Keratinocyte (primary cell): ENCODE data around the gene DGKZ. TPM values are rescaled to one million over a fixed set of nuclear protein-coding genes. Genes with fewer than 3 reads are reported as not detected.

Experiments used
- DNase-seq: peaks from one replicate; pipeline ENCODE4 v3.0.0-alpha.2; 2011; ENCODE audit warnings: low read depth, missing footprints, low spot score
- FAIRE-seq: peaks from 2 replicates; lab custom pipeline; 2011; peaks lifted over from hg19 to GRCh38; lab: Jason Lieb, UNC
- H2AFZ ChIP-seq: 2 replicates; pipeline ENCODE4 v1.6.0; 2012; ENCODE audit warnings: low read length, control low read depth, inconsistent platforms; ENCODE audit not compliant: control insufficient read depth
- H3K27ac ChIP-seq: 2 replicates; pipeline ENCODE4 v1.5.1; 2011; ENCODE audit warnings: low read length; ENCODE audit not compliant: control insufficient read depth, insufficient read depth
- H3K27me3 ChIP-seq: 3 replicates; pipeline ENCODE4 v1.6.0; 2011; ENCODE audit warnings: low read length; ENCODE audit not compliant: control insufficient read depth, insufficient read depth; ENCODE audit errors: extremely low read depth
- H3K36me3 ChIP-seq, 2 experiments: 2 replicates in 1 of 2; 3 replicates in 1 of 2; pipeline ENCODE4 v1.5.1; 2011; ENCODE audit warnings: low read length in 2 of 2, mild to moderate bottlenecking in 1 of 2; ENCODE audit not compliant: control insufficient read depth in 2 of 2, insufficient read depth in 2 of 2; ENCODE audit errors: extremely low read depth in 1 of 2
- H3K4me1 ChIP-seq: 3 replicates; pipeline ENCODE4 v1.5.1; 2011; ENCODE audit warnings: low read length; ENCODE audit not compliant: control insufficient read depth, insufficient read depth; ENCODE audit errors: extremely low read depth
- H3K4me2 ChIP-seq: 3 replicates; pipeline ENCODE4 v1.6.0; 2011; ENCODE audit warnings: low read depth, low read length; ENCODE audit not compliant: control insufficient read depth, insufficient read depth; ENCODE audit errors: extremely low read depth
- H3K4me3 ChIP-seq, 3 experiments: fragments of 200-600 bp in 1 of 3; sonication (generic) in 1 of 3; 2 replicates in 2 of 3; 3 replicates in 1 of 3; pipeline ENCODE4 v1.5.1; 2011 to 2016; ENCODE audit warnings: low read length in 3 of 3, mild to moderate bottlenecking in 3 of 3, control low read depth in 2 of 3, inconsistent platforms in 1 of 3, low read depth in 1 of 3, mixed read lengths in 1 of 3, mixed run types in 1 of 3, moderate library complexity in 1 of 3; ENCODE audit not compliant: control insufficient read depth in 2 of 3, insufficient read depth in 2 of 3; ENCODE audit errors: extremely low read depth in 1 of 3
- H3K79me2 ChIP-seq: 2 replicates; pipeline ENCODE4 v1.6.0; 2012; ENCODE audit warnings: low read length; ENCODE audit not compliant: control insufficient read depth, insufficient read depth
- H3K9ac ChIP-seq: 3 replicates; pipeline ENCODE4 v1.6.0; 2011; ENCODE audit warnings: low read length; ENCODE audit not compliant: control insufficient read depth, insufficient read depth; ENCODE audit errors: extremely low read depth
- H3K9me1 ChIP-seq: 3 replicates; pipeline ENCODE4 v1.6.0; 2011; ENCODE audit warnings: low read length; ENCODE audit not compliant: control insufficient read depth, insufficient read depth; ENCODE audit errors: extremely low read depth
- H3K9me3 ChIP-seq: 2 replicates; pipeline ENCODE4 v1.5.1; 2012; ENCODE audit warnings: low read depth, low read length; ENCODE audit not compliant: control insufficient read depth
- H4K20me1 ChIP-seq: 3 replicates; pipeline ENCODE4 v1.6.0; 2011; ENCODE audit warnings: low read length; ENCODE audit not compliant: control insufficient read depth, insufficient read depth; ENCODE audit errors: extremely low read depth
- EZH2 ChIP-seq: IDR thresholded peaks from one replicate; pipeline ENCODE4 v1.6.1; 2012; ENCODE audit warnings: inconsistent platforms, mild to moderate bottlenecking, low read length, moderate library complexity
- dilution Hi-C: fragments of 300-500 bp; cut with MboI; formaldehyde crosslinking; loops from one replicate; pipeline ENCODE4 v1.7.0; 2020; ENCODE audit warnings: low sequenced_read_pairs; ENCODE audit not compliant: extremely low pct_ligation_motif_present
- polyA plus RNA-seq, 5 experiments: library from polyadenylated mRNA; depleted of rRNA in 3 of 5; stranded (reverse) in 3 of 5; stranded (forward) in 1 of 5; unstranded in 1 of 5; fragments of >200 nt; gene quantifications; 1 replicate in 1 of 5; 2 replicates in 3 of 5; 3 replicates in 1 of 5; pipeline versions ENCODE4 v1.2.1 to v1.2.3, GENCODE V29; 2011 to 2012; ENCODE audit warnings: missing spikeins in 2 of 5, low read depth in 1 of 5, low replicate concordance in 1 of 5
- TF ChIP-seq, protein P1 (sequence below), 3 experiments: IDR thresholded peaks in 1 of 3; conservative IDR thresholded peaks in 1 of 3; optimal IDR thresholded peaks in 1 of 3; 2 replicates in 2 of 3; 3 replicates in 1 of 3; pipeline versions ENCODE3 to v1.5.1; 2011; ENCODE audit warnings: low read length in 3 of 3, mild to moderate bottlenecking in 3 of 3, moderate library complexity in 2 of 3, control low read depth in 1 of 3, inconsistent platforms in 1 of 3; ENCODE audit not compliant: insufficient read depth in 2 of 3; ENCODE audit errors: extremely low read depth in 1 of 3

The DGKZ gene
- polyA plus RNA-seq, 1 donor (not counting 4 experiments of a cell fraction or from before 2014, with no cell fraction given) = 23.3 TPM

DNA sequence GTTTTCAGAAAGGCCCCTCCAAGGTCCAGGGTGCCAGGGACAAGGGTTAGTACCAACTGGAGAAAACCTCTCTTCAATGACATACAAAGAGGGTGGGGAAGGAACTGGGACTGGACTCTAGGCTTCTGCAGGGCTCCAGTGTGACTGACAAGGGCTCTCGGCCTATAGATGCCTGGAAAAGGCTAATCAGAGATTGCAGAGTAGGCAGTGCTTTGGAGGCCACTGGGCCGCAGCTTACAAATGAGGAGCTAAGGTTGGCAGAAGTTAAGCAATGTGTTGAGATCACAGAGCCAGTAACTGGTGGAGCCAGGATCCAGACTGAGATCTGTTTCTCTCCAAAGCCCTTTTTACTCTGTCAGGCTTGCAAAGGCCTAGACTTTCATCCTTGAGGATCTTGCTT is 7.4 kb upstream of the DGKZ start:
- H3K27me3 ChIP-seq = no peaks in the 10 kb centered on the region
- H3K9ac ChIP-seq = no peak overlapping the region
- TF ChIP-seq EZH2 = no peak
- TF ChIP-seq, protein P1, sequence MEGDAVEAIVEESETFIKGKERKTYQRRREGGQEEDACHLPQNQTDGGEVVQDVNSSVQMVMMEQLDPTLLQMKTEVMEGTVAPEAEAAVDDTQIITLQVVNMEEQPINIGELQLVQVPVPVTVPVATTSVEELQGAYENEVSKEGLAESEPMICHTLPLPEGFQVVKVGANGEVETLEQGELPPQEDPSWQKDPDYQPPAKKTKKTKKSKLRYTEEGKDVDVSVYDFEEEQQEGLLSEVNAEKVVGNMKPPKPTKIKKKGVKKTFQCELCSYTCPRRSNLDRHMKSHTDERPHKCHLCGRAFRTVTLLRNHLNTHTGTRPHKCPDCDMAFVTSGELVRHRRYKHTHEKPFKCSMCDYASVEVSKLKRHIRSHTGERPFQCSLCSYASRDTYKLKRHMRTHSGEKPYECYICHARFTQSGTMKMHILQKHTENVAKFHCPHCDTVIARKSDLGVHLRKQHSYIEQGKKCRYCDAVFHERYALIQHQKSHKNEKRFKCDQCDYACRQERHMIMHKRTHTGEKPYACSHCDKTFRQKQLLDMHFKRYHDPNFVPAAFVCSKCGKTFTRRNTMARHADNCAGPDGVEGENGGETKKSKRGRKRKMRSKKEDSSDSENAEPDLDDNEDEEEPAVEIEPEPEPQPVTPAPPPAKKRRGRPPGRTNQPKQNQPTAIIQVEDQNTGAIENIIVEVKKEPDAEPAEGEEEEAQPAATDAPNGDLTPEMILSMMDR (optimal IDR thresholded peaks at IDR 0.05 in 1 of 3, IDR thresholded peaks at IDR 0.05 in 1 of 3, conservative IDR thresholded peaks at IDR 0.05 in 1 of 3; ENCODE audit: extremely low read depth in 1 of 3, insufficient read depth in 2 of 3, low read length in 3 of 3) = no peak
- dilution Hi-C loops = no loop called here
- FAIRE-seq (no peak), DNase-seq (no peak)
- H3K4me3 ChIP-seq = no peak overlapping the region
- H3K9me3 ChIP-seq = no peaks in the 10 kb centered on the region
- no peak overlapping the region for H2AFZ ChIP-seq
- H3K27ac ChIP-seq = no peak overlapping the region
- no peaks in the 10 kb centered on the region for H3K36me3 ChIP-seq
- H3K4me2 ChIP-seq = no peak overlapping the region
- H4K20me1 ChIP-seq = no peaks in the 10 kb centered on the region
- H3K9me1 ChIP-seq = no peaks in the 10 kb centered on the region
- H3K4me1 ChIP-seq = peaks cover 22% of the 10 kb centered on the region
- H3K79me2 ChIP-seq = no peaks in the 10 kb centered on the region

DNA sequence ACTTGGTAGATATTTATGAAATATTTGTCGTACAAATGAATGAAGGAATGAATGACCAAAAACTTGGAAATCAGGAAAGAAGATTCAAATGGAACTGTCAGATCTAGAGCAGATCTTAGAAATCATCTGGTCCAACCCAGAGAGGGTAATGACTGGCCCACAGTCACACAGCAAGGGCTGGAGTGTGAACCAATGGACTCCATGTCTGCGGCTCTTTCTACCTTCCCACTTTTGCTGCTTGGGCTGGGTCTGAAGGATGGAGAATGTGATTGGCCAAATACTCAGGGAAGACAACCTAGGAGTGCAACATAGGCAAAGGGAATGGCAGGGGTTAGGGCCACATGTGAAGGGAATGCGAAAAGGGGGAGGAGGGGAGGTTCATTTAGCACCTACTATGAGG is 5.8 kb upstream of the DGKZ start:
- Histone ChIP-seq H2AFZ (no peak overlapping the region), H3K4me3 (no peak overlapping the region), H3K79me2 (peaks cover 10% of the 10 kb centered on the region), H3K9ac (no peak overlapping the region), H4K20me1 (no peaks in the 10 kb centered on the region), H3K9me3 (no peaks in the 10 kb centered on the region), H3K4me2 (no peak overlapping the region), H3K36me3 (no peaks in the 10 kb centered on the region), H3K27ac (no peak overlapping the region), H3K9me1 (no peaks in the 10 kb centered on the region), H3K27me3 (no peaks in the 10 kb centered on the region), H3K4me1 (peaks cover 37% of the 10 kb centered on the region)
- dilution Hi-C loops = no loop called here
- TF ChIP-seq, protein P1 (optimal IDR thresholded peaks at IDR 0.05 in 1 of 3, IDR thresholded peaks at IDR 0.05 in 1 of 3, conservative IDR thresholded peaks at IDR 0.05 in 1 of 3; ENCODE audit: extremely low read depth in 1 of 3, insufficient read depth in 2 of 3, low read length in 3 of 3) = no peak
- no peak for TF ChIP-seq EZH2
- DNase-seq (no peak), FAIRE-seq (no peak)
